B cell (primary cell): ENCODE data around the gene CHAF1A. TPM values are rescaled to one million over a fixed set of nuclear protein-coding genes. Genes with fewer than 3 reads are reported as not detected.

Source experiments
- ATAC-seq: fragments of 200-7000 bp; cut with Tn5 transposase; one replicate; pipeline ENCODE4 v1.10.0; 2021; ENCODE audit warnings: low read depth, mild to moderate bottlenecking, moderate number of reproducible peaks, moderate library complexity
- CTCF ChIA-PET: fragments of 350-600 bp; sonication (Branson Sonifier 250); formaldehyde crosslinking; loops from one replicate; lab custom pipeline; 2021; ENCODE audit warnings: antibody characterized with exemption, inconsistent platforms; lab: Charles Lee
- POLR2A ChIA-PET: fragments of 350-600 bp; sonication (Branson Sonifier 250); formaldehyde crosslinking; loops from one replicate; lab custom pipeline; 2021; ENCODE audit warnings: antibody characterized with exemption; lab: Charles Lee
- DNase-seq: peaks from one replicate; pipeline ENCODE4 v3.0.0; 2013
- H2AFZ ChIP-seq: 2 replicates; pipeline ENCODE4 v1.6.1; 2012; ENCODE audit warnings: mild to moderate bottlenecking, low read depth, low read length; ENCODE audit not compliant: insufficient read depth, poor library complexity, severe bottlenecking
- H3K27ac ChIP-seq, 2 donors: 1 replicate in 1 of 2; 2 replicates in 1 of 2; pipeline ENCODE4 v1.5.1; 2012 to 2013; ENCODE audit warnings: low read length in 2 of 2, mild to moderate bottlenecking in 2 of 2, moderate library complexity in 1 of 2
- H3K27me3 ChIP-seq, 4 experiments: fragments of 200-600 bp in 1 of 4; sonication (generic) in 1 of 4; replicated peaks in 1 of 4; 1 replicate in 2 of 4; 2 replicates in 2 of 4; pipeline versions ENCODE4 v1.6.1 to v1.7.0; 2013 to 2016; ENCODE audit warnings: low read length in 3 of 4, mild to moderate bottlenecking in 2 of 4, mixed read lengths in 1 of 4, moderate library complexity in 1 of 4; ENCODE audit not compliant: insufficient read depth in 4 of 4, control insufficient read depth in 3 of 4; ENCODE audit errors: control extremely low read depth in 1 of 4
- H3K36me3 ChIP-seq, 2 experiments: replicated peaks in 1 of 2; 1 replicate in 1 of 2; 2 replicates in 1 of 2; pipeline versions ENCODE4 v1.6.1 to v1.7.1; 2013; ENCODE audit warnings: low read length in 1 of 2; ENCODE audit not compliant: insufficient read depth in 2 of 2, control insufficient read depth in 1 of 2; ENCODE audit errors: control extremely low read depth in 1 of 2, extremely low read depth in 1 of 2
- H3K4me1 ChIP-seq, 2 donors: fragments of 200-600 bp in 1 of 2; sonication (generic) in 1 of 2; 1 replicate in 1 of 2; 2 replicates in 1 of 2; pipeline versions ENCODE4 v1.5.1 to v1.6.1; 2013 to 2017; ENCODE audit warnings: low read length in 2 of 2; ENCODE audit not compliant: control insufficient read depth in 2 of 2, insufficient read depth in 2 of 2
- H3K4me2 ChIP-seq: replicated peaks from 2 replicates; pipeline ENCODE3; 2012; ENCODE audit warnings: mild to moderate bottlenecking, low read depth, low read length; ENCODE audit not compliant: poor library complexity, severe bottlenecking
- H3K4me3 ChIP-seq, 5 experiments: fragments of 200-600 bp in 1 of 5; sonication (generic) in 1 of 5; 1 replicate in 3 of 5; 2 replicates in 2 of 5; pipeline versions ENCODE4 v1.5.1 to v1.7.0; 2011 to 2016; ENCODE audit warnings: low read length in 4 of 5, mild to moderate bottlenecking in 4 of 5, low read depth in 2 of 5, control low read depth in 1 of 5, moderate library complexity in 1 of 5; ENCODE audit not compliant: insufficient read depth in 1 of 5; ENCODE audit errors: control extremely low read depth in 1 of 5, extremely low read depth in 1 of 5
- H3K79me2 ChIP-seq: fragments of 200-600 bp; sonication (generic); one replicate; pipeline ENCODE4 v1.6.0; 2016; ENCODE audit warnings: low read length; ENCODE audit not compliant: control insufficient read depth, insufficient read depth
- H3K9ac ChIP-seq: fragments of 200-600 bp; sonication (generic); 2 replicates; pipeline ENCODE4 v1.6.1; 2017; ENCODE audit warnings: mild to moderate bottlenecking, low read length, moderate library complexity
- H3K9me3 ChIP-seq, 3 donors: one replicate each; pipeline versions ENCODE4 v1.6.1 to v1.7.1; 2013; ENCODE audit warnings: low read length in 2 of 3; ENCODE audit not compliant: control insufficient read depth in 2 of 3, insufficient read depth in 1 of 3; ENCODE audit errors: control extremely low read depth in 1 of 3
- H4K20me1 ChIP-seq: 2 replicates; pipeline ENCODE4 v1.6.0; 2012; ENCODE audit warnings: mild to moderate bottlenecking, low read length; ENCODE audit not compliant: insufficient read depth, control insufficient read depth, poor library complexity, severe bottlenecking
- H3K27ac Mint-ChIP-seq: one replicate; pipeline ENCODE4 v1.8.0; 2021; ENCODE audit warnings: mixed read lengths
- H3K27me3 Mint-ChIP-seq: one replicate; pipeline ENCODE4 v1.8.0; 2021; ENCODE audit warnings: mixed read lengths
- H3K4me1 Mint-ChIP-seq: one replicate; pipeline ENCODE4 v1.8.0; 2021; ENCODE audit warnings: mixed read lengths
- H3K4me3 Mint-ChIP-seq: one replicate; pipeline ENCODE4 v1.8.0; 2021; ENCODE audit warnings: mixed read lengths
- H3K9me3 Mint-ChIP-seq: one replicate; pipeline ENCODE4 v1.8.0; 2022; ENCODE audit warnings: mixed read lengths; ENCODE audit not compliant: insufficient read depth
- CTCF ChIP-seq: fragments of 200-600 bp; IDR thresholded peaks from one replicate; pipeline ENCODE4 v1.8.0; 2022; ENCODE audit warnings: antibody characterized with exemption, mild to moderate bottlenecking
- EZH2 ChIP-seq: IDR thresholded peaks from 2 replicates; pipeline ENCODE4 v1.6.1; 2012; ENCODE audit warnings: borderline replicate concordance, low read depth, mild to moderate bottlenecking, moderate library complexity, low read length; ENCODE audit not compliant: insufficient read depth, poor library complexity, severe bottlenecking
- WGBS: methylation state at CpG from one replicate; pipeline ENCODE4 v1.1.5; 2013; ENCODE audit warnings: missing lambda C conversion rate; ENCODE audit not compliant: insufficient coverage; 5-methylcytosine and 5-hydroxymethylcytosine counted together
- intact Hi-C: fragments of 100-400 bp; cut with micrococcal nuclease; formaldehyde crosslinking; loops from one replicate; pipeline ENCODE4 v1.10.0; 2022
- polyA plus RNA-seq: library from polyadenylated mRNA; depleted of rRNA; stranded (reverse); fragments of >200 nt; gene quantifications from 2 replicates; pipeline ENCODE4 v1.2.3, GENCODE V29; 2012
- total RNA-seq, 2 donors: library from RNA; stranded (reverse); fragments of 120-200 nt in 1 of 2; gene quantifications; 1 replicate in 1 of 2; 2 replicates in 1 of 2; pipeline versions ENCODE4 v1.2.3 to v1.2.4, GENCODE V29; 2013 to 2022

The CHAF1A gene
- total and polyA plus RNA-seq, 2 donors (not counting 1 experiment from before 2014, with no cell fraction given), result 15.1 to 19.7 TPM

- Histone ChIP-seq H3K4me2 (no peak overlapping the region), H2AFZ (no peak overlapping the region), H3K4me1 (peaks cover 8 to 13% of the 10 kb centered on the region in 2 donors), H3K4me3 (no peak overlapping the region), H3K79me2 (no peaks in the 10 kb centered on the region), H3K9ac (no peak overlapping the region), H3K9me3 (no peaks in the 10 kb centered on the region), H4K20me1 (peaks cover 3% of the 10 kb centered on the region), H3K36me3 (peaks cover 0 to 50% of the 10 kb centered on the region in 2 experiments), H3K27ac (no peak overlapping the region), H3K27me3 (no peaks in the 10 kb centered on the region)
- intact Hi-C loops, result no loop called here
- Mint-ChIP-seq H3K9me3 (no peaks in the 10 kb centered on the region), H3K4me3 (no peak overlapping the region), H3K4me1 (peaks cover 14% of the 10 kb centered on the region), H3K27me3 (no peaks in the 10 kb centered on the region), H3K27ac (peak overlapping the region; percentile 63)
- POLR2A ChIA-PET, result no interaction called here
- peak; percentile 16 for DNase-seq
- WGBS, result 91% methylated on average over 20 of the region's 20 CpGs
- ATAC-seq, result no peak
- CTCF ChIA-PET, result no interaction called here
- TF ChIP-seq CTCF, result no peak
- TF ChIP-seq EZH2, result no peak
Observed at GRCh38 chr19:4443966-4444764, 41.7 kb downstream of the CHAF1A start.
